ENCODE data around the gene CTNS.

CTNS gene

DNA sequence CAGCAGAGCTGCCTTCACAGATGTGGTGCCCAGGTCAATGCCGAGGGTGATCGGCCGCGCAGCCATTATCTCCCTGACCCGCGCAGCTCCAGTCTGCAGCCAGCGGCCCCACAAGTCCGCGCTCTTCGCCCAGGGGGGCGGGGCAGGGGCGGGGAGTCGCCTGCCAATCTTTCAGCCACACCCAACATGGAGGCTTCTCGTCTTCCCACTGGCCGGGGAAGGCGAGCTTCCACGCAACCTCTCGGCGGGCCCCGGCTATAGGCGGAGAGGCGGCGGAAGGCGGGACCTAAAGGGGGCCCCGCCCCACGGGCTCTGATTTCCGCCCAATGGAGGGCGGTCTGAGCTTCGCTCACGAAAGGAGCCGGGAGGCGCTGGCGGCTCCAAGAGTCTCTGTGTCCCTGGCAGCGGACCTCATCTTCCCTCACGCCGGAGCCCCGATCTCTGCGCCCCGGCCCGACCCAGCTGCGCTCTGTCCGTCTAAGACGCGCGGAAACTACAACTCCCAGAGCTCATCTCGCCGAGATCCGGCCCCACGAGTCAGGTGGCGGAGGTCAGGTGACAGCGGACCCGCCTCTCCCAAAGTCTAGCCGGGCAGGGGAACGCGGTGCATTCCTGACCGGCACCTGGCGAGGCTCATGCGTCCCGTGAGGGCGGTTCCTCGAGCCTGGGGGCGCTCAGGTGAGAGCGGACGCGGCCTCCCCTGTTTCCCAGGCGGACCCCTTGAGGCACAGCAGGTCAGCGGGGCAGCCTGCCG lies at the start of gene CTNS, which contains the start of gene SHPK:
CTNS (plus strand) TSS at position 607 of the 754 bp plus-strand sequence. CDS start 3,447 bp downstream, outside the sequence.
SHPK (minus strand) TSS at position 97 of the 754 bp plus-strand sequence; CDS start at position 66, 31 bp downstream.
- peak; percentile 95 for DNase-seq

DNA sequence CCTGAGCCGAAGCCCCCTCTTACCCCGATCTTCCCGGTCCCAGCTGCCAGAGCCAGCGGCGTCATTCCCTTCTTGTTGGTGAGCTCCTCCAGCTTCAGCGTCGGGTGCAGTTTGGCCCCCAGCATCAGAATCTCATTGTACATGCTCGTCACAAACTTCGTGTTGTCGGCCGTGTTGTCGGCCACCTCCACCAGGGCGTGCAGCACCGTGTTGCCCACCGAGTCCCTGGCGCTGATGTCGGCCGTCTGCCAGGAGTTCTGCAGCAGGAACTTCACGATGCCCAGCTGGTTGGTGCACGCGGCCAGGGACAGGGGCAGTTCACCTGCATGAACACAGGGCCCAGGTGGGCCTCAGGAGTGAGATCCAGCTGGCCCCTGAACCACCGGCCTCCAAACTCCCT lies 46.8 kb upstream of the CTNS start:
- DNase-seq, result no peak

DNA sequence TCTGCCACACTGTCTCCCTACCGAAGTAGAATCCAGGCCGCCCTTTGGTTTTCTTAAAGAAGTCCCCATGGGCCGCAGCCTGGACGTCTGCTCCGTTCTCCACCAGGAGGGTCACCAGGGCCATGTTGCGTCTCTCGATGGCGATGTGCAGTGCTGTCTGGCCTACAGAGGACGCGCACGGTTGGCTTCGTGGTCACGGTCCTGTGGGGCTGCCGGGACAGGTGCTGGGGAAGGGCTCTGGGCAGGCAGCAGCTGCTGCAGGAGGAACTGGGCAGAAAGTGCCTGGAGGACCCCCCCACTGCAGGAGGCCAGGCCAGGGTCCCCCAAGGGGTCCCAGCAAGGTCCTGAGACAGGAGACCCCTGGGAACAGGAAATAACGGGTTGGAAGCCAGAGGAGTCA lies 46.3 kb upstream of the CTNS start:
- DNase-seq, result no peak

DNA sequence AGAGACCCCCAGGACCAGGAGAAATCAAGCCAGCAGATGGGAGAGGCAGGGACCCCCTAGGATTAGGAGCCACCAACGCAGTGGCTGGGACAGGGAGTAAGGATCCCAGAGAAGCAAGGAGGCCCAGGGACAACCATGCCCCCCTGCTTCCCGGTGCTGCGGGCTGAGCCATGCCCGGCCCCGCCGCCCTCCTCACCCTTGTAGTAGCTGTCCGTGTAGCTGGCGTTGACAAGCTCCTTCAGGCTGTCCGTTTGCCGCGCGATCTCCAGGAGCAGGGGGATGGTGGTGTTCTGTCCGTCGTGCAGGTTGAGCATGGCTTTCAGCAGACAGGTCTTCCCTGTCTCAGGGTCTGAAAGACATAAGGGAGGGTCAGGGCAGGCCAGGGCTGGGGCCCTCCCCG lies 45.8 kb upstream of the CTNS start:
- DNase-seq, result no peak

- DNase-seq, result no peak
These were observed 44.2 kb upstream of the CTNS start for GRCh38 chr17:3592216-3592860.

DNA sequence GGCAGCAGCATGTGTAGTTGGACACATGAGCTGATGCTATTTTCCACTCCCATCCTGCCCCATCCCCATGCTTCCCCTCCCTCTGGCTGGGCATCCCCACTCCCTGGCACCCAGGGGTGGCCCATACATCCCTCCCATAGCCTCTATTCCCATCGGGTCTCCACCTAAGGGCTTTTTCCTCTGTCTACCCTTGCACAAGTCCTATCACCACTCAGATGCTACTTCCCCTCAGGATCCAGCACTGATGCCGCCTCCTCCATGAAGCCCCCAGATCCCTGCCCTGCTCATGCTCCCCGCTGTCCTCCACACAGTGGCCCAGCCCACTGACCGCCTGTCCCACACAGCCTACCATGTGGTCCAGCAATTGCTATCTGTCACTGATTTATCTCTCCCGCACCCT lies 43.2 kb upstream of the CTNS start:
- DNase-seq, result no peak

DNA sequence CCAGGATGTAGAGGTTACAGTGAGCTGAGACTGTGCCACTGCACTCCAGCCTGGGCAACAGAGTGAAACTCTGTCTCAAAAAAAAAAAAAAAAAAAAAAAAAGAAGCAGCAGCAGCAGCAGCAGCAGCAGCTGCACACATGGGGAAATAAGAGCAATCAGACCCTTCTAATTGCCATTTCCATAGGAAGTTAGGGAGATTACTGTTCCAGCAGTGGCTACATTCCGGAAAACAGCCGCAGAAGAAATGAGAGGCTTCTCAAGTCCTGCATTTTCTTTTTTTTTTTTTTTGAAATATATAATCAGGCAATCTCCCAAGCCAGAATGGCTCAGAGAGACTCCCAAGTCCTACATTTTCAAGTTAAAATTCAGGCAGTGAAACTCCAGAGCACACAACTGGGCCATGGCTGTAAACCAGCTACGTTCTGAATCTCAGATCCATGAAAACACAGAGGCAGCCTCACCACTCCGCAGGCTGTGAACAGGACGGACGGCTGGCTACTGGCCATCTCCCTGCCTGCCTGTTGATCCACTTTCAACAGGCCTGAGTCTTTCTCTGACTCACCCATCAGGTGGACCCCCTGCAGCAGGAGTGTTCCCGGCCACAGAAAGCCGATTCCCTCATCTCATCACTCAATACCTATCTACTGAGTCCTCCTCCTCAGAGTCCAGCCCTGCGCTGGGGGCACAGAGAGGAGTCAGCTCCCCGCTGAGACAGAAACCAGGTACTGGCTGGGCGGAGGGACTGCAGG lies 42.3 kb upstream of the CTNS start:
- DNase-seq, result no peak

GRCh38 chr17:3594976-3595375 lies 41.6 kb upstream of the CTNS start:
- DNase-seq, result no peak

- DNase-seq, result no peak
These were observed 39.6 kb upstream of the CTNS start for GRCh38 chr17:3596804-3597464.

GRCh38 chr17:3598078-3598477 lies 38.5 kb upstream of the CTNS start:
- no peak for DNase-seq

- no peak for DNase-seq
These were observed 35.9 kb upstream of the CTNS start for GRCh38 chr17:3600529-3601205.

DNA sequence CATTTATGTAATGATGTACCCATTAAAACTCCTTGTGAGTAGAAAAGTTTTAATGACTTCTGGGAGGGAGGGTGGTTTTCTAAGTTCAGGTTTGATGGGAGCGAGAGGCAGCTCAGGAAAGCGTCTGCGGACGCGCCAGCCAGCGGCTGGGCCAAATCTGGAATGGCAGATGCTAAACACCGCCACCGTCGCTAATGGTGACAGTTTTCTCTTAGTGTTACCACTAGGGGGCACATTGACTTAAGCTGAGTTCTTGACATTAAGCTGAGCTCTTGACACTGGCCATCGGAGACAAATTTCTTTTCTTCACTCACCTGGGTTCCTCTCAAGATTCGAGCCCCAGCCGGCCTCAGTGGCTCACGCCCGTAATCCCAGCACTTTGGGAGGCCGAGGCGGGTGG lies 34.1 kb upstream of the CTNS start:
- no peak for DNase-seq

GRCh38 chr17:3603119-3603869 lies 33.3 kb upstream of the CTNS start:
- no peak for DNase-seq

DNA sequence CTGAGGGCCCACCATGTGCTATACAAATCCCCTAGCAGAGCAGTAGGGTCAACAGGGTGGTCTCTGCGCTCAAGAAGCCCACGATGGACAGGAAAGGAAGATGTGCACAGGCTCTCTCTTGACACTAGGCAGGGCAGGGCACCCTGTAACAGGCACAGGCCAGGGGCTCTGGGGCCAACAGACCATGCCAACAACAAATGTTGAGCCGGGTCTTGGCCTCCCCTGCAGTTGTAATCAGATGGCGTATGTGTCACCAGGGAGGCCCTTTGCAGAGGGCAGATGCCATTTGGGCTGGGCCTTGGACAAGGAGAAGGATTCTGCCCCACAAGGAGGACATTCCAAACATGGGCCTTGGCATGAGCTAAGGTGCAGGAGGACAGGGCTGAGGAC lies 32.7 kb upstream of the CTNS start:
- DNase-seq, result no peak

- no peak for DNase-seq
These were observed 26.9 kb upstream of the CTNS start for GRCh38 chr17:3609689-3610088.

DNA sequence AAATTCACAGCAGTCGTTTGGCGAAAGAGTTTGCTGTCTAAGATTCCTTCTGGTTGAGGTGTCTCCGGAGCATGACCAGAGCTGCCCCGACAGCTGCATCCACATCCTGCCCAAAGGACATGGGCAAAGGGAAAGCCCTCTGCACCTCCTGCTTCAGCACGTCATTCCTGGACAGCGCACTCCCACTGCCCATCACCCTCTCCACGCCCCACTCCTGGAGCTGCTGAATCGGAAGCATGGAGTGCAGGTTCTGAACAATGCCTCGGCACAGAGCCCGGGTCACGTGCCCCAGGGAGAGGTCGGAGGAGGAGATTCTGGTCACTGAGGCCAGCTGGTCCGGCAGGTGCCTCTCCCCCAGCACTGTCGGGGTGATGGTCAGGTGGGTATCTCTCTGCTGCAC lies 26.0 kb upstream of the CTNS start:
- DNase-seq, result no peak

DNA sequence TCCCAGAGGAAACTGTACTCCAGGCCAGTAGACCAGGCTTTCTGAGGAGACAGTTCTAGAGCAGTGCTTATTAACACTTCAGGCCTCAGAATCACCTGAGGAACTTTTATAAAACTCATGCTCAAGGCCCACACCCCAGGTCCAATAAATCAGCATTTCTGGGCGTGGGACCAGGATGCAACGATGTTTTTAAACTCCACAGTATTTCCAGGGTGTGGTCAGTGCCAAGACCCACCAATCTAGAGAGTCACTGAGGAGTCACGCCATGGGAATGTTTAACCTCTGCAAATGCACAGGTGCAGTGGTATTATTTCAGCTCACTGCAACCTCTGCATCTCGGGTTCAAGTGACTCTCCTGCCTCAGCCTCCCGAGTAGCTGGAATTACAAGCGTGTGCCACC lies 23.4 kb upstream of the CTNS start:
- DNase-seq, result no peak

DNA sequence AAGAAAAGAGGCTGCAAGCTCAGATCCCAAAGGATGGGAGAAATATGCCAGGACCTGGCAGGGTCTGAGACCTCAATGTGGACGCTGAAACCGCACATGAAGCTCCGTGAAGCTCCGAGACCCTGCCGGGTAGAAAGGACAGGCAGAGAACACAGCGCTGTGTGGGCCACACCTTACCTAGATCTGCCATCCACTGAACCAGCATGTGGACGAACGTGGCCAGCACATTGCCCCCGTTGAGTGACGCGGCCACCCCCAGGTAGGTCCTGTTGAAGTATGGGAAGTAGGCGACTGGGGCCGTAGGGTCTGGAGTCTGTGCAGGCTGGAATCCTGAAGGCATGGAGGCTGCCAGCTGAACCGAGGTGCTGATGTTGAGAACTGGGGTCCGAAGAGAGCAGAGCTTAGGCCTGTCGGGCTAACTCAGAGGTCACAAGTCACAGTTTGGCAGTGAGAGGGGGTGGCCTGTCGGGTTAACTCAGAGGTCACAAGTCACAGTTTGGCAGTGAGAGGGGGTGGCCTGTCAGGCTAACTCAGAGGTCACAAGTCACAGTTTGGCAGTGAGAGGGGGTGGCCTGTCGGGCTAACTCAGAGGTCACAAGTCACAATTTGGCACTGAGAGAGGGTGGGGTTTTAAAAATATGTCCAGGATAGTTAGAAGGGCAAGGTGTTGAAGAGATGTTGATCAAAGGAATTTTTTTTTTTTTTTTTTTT lies 21.2 kb upstream of the CTNS start:
- DNase-seq, result no peak

GRCh38 chr17:3621146-3621720 lies 15.3 kb upstream of the CTNS start:
- no peak for DNase-seq

DNA sequence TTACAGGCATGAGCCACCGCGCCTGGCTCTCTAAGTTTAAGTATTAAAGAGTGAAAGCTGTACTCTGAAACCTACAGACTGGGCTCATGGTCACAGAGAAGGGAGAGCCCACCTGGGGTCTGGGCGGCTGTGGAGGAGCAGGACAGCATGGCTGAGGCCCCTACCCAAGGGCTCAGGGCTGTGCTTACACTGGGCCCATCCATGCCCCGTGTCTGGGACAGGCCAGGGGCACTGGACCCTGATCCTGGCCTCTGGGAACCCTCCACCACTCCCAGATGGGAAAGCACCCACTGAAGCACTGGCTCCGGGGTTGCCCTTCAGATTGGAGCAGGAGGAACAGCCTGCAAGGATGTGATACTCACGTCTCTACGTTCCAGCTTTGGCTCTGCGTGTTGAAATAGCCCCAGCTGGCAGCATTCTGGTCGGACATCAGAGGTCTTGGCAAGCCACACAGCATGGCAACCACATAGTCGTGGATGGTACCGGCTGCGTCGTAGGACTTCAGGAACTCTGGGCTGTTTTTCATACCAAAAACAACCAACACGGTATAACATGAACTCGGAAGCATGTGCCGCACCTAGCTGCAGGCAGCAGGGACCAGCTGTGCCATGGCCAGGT lies 13.5 kb upstream of the CTNS start:
- DNase-seq, result no peak
